NCI-H128 (cell line): ENCODE measurements around the gene GRM8.

Experiments
- DNase-seq: peaks from one replicate; lab custom pipeline; 2025; ENCODE audit not compliant: unreplicated experiment; lab: John Stamatoyannopoulos, UW

The GRM8 gene

DNA sequence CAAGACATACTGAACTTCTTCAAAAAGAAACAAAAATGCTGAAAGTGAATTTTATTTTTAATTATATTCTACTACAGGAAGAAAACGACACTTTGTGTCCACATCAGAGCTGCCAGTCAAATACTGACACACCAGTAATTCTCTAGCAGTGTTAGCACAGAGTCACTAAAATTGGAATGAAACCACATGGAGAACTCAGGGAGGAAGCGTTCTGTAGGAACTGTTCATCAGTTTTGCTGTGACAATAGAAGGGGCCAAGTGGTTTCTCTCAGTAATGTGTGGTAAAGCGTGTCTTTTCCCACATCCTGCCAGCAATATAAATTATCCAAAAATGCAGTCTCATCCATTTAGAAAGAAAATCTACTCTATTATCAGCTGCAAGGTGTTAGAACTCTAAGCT is 683.3 kb downstream of the GRM8 start:
- DNase-seq: no peak

- DNase-seq: no peak
Observed at GRCh38 chr7:126557271-126557670, 695.5 kb downstream of the GRM8 start.

DNA sequence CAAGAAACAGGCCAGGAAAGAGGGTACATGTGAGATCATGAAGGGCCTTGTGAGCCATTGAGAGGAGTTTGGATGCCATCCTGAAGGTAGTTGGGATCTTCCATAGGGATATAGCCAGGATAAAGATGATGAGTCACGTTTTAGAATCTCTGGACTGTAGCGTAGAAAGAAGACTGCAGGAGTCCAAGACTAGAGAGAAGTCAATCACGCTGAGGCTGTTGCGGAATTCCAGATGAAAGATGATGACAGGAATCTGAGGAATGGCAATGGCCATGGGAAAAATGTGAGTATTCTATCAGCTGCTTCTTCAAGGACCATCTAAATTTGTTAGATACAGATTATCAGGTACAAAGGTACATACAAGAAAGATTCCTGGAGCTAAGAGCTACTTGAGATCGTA is 711.3 kb downstream of the GRM8 start:
- DNase-seq: no peak

DNA sequence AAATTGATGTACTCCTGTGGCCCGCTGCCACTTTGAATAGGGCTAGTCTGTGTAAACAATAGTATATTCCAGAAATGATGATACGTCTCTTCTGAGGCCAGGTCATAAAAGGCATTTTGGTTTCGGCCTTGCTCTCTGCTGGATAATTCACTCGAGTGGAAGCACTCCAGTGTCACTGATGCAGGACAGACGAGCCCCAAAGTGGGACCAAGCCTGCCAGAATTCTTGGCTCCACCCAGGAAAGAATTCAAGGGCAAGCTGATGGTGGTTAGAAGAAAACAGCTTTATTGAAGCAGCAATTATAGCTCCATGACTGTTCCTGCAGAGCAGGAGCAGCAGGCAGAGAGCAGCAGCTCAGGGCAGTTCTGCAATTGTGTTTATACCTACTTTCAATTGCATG is 717.6 kb downstream of the GRM8 start:
- peak; percentile 73 for DNase-seq

GRCh38 chr7:126533715-126534114 is 719.0 kb downstream of the GRM8 start:
- no peak for DNase-seq

DNA sequence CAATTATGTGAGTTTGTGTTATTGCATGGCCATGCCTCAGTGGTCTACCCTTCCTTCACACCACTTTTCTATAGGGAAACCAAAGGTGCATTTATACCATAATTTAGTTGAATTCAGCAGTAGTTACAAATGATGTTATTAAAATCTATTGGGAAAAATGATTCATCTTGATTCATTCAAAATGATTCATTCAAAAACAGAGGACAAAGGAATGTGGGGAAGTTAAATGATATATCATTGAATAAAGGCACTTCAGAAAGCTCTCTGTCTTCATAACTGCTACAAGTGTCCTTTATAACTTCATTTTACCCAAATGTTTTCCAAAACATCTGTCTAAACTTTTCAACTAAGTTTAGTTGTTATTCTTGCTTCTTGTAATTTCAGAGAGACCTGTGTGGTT is 722.9 kb downstream of the GRM8 start:
- no peak for DNase-seq

DNA sequence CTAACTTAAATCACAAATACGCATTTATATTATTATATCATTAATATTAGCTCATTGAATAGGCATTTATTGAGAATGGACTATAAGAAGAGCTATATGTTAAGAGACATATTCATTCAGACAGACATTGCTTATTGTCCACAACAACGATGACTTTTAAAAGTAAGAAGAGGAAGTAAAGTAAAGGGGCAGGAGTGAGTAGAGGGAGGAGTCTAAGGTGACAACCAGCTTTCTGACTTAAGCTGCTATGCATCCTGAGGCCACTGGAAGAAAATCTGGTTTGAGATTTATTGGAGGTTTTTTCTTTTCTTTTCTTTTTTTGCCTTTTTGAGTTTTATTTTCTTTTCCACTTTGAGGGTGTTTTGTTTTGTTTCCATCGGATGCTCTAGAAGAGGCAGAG is 723.5 kb downstream of the GRM8 start:
- no peak for DNase-seq

DNA sequence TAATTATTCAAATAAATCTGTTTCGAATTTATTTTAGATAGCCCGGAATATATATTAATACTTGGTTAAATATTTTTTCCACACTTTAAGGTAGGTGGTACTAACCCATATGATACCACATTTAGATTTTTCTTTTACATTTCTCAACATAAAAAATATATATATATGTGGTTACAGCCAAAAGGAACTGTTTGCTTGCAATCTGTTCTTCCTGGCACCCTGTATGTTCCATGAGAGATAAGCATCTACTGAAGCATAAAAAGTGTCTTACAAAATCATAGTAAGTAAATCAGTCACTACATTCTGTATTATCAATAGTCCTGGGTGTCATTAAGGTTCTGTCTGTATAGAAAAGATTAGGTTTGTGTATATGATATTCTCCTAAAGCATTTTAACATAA is 726.8 kb downstream of the GRM8 start:
- no peak for DNase-seq

GRCh38 chr7:126524967-126525366 is 727.8 kb downstream of the GRM8 start:
- no peak for DNase-seq

GRCh38 chr7:126511046-126511445 is 741.7 kb downstream of the GRM8 start:
- no peak for DNase-seq

GRCh38 chr7:126501617-126502016 is 751.1 kb downstream of the GRM8 start:
- DNase-seq: no peak

- no peak for DNase-seq
Observed at GRCh38 chr7:126499481-126499880, 753.3 kb downstream of the GRM8 start.

DNA sequence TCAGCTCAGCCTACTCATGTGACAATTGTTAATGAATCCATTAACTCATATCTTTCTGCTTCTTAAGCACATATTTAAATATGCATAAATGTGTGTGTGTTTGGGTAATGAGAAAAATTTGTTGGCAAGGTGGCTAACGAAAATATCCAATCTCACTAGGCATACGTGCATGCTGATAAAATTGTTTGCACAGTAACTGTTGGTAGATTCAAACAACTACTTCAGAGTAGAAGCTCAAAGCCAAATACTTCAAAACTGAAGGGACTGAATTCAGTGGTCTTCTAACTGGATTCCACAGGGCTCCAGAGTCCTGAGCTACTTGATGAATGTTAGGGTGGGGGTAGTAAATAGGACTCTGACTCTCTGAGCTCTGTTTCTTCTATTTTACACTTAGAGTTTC is 757.0 kb downstream of the GRM8 start:
- no peak for DNase-seq

DNA sequence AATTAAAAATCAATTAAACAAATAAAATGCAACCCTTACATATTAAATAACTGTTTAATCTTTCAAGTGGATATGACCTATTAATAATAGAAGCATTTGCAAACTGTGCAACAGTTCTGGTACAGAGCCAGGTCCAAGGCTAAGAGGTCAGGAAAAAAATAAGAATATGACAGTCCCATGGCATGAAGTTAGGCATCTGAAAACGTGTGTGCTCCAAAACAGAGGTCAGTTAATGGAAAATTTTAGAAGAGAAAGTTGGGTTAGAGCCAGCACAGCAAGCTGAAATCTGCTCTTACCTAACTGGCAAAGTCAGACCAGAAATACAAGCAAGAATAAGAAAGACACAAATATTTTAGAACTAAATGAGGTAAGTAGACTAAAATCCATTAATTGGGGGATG is 757.7 kb downstream of the GRM8 start:
- no peak for DNase-seq

GRCh38 chr7:126493801-126494200 is 758.9 kb downstream of the GRM8 start:
- no peak for DNase-seq

DNA sequence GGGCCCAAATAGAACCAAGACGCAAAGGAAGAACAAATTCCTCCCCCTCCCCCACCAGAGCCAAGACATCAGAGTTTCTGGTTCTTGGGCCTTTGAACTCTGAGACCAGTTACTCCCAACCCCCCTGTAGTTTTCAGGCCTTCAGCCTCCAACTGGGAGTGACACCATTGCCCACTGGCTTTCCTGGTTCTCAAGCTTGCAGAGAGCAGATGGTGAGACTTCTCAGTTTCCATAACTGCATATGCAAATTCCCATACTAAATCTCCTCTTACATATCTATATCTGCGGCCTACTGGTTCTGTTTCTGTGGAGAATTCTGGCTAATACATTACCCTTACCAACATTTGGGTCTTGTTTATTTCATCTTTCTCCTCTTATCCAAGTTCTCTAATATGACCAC is 762.9 kb downstream of the GRM8 start:
- DNase-seq: no peak

DNA sequence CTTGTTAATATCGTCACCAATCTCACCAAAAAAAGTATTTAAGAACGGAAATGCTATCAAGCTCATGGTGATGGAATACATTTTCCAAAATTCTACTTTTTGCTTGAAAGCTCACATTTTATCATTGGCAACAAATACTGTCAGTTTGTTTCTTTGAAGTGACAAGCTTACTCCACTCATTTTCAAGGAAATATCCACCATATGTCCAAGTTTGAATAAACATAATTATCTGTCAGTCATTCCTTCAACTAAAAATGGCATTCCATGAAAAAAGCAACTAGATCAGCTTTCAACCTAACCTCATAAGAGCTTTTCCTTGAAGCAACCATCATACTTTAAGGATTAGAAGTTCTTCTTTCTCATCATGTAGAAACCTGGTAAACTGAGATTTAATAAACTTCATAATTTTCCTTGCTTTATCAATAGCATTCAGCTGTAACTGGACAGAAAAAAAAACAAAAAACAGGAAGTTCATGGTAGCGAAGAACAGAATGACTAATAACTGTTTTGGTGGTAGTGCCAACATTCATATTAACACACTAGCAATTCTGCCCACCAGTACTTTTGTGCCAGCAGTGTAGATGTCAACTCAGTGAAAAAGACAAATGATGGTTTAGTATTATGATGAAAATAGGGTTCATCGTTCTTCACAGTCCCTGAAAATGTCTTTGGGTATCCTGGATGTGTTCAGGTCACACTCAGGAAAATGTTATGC is 764.9 kb downstream of the GRM8 start:
- no peak for DNase-seq

GRCh38 chr7:126486806-126487205 is 765.9 kb downstream of the GRM8 start:
- no peak for DNase-seq

DNA sequence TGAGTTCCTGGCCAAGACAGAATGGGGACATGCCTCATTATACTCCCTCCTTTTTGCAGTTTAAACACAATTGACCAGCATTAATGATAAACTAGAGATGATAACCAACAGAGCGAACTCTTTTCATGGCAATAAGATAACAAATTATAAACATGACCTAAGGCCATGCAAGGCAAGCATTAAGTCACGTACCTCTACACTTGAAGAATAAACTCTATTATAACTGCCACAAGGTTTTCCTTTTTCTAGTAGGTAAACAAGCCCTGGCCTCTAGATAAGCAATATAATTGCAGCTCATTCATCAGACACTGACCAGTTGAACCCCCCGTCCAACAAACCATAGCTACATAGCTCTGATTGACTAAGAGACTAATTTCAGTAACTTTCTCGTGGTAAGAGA is 767.0 kb downstream of the GRM8 start:
- no peak for DNase-seq

DNA sequence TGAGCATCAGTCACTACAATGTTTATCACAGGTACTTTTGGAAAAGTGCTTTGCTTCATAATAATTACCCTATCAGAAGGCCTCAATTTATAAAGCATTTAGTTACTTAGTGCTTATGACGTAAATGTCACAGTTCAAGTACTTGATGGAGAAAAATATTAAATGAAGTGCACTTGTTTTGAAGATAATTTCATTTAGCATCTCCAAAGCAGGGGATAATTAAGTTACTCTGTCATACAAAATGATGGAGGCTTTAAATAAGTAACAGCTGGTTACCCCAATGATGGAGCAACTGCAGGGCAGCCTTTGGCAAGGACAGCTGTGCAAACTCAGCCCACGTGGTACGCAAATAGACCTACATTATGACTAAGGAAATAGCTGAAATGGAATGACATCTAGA is 768.8 kb downstream of the GRM8 start:
- DNase-seq: peak; percentile 16

- no peak for DNase-seq
Observed at GRCh38 chr7:126472825-126473224, 779.9 kb downstream of the GRM8 start.

DNA sequence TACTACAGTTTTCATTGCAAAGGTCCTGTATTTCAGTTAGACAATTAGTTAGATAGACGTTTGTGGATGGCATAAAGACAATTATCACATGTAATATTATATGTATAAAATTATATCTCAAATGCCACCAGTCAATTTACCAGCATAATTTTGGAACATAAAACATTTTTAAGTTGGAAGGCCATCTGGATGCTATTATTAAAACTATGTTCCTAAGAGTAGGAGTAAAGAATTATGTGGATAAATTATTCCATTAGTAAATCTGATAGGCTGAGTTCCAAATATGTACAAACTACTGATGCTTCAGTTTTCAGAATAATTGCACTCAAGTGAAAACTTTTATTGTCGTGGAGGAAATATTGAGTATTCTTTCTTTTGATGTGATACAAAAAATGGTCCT is 790.3 kb downstream of the GRM8 start:
- no peak for DNase-seq

DNA sequence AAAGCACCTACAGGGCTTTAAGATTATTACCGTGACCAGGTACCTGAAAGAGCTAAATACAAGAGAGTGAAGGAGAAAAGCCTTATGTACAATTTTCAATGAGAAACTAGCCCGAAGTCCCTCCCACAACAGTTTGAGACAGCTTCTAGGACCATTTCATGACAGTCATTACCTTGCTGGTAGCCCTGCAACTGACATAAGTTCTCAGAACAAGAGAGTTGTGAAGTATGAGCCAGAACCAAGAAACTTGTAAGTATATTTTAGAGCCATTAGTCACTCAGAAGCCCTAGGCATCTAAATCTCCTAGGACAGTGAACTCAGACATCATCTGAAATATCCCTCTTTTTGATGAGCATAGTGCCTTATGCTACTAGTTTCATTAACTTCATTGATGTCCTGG is 792.1 kb downstream of the GRM8 start:
- no peak for DNase-seq

DNA sequence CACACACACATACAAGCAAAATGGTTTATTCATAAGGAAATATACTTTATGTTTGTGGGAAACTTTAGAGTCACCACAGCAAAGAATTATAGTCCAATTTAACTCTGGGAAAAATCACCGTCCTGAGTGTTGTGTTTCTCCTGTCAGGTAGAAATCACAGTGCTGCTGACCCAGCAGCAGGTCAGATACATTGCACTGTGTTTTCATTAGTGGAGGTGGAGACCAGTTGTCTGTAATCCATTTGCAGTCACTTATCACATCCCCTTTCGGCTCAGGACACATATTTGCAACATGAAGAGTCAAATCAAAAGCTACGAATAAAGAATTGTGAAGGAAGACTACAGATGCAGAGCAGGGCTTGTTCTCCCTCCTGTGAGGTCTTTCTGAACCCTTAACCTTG is 799.6 kb downstream of the GRM8 start:
- no peak for DNase-seq
